Left ventricle myocardium inferior (tissue), 1 donor: ENCODE results near the gene GNE. TPM values are rescaled to one million over a fixed set of nuclear protein-coding genes. Genes with fewer than 3 reads are reported as not detected.

Experiments used
- DNase-seq: peaks from one replicate; pipeline ENCODE4 v3.0.0-alpha.2; 2020
- H3K27ac ChIP-seq: fragments of 200-600 bp; replicated peaks from 2 replicates; pipeline ENCODE4 v1.8.0; 2021
- H3K27me3 ChIP-seq: fragments of 200-600 bp; 2 replicates; pipeline ENCODE4 v1.8.0; 2021; ENCODE audit warnings: low read depth
- H3K36me3 ChIP-seq: fragments of 200-600 bp; 2 replicates; pipeline ENCODE4 v1.8.0; 2021
- H3K4me1 ChIP-seq: fragments of 200-600 bp; 2 replicates; pipeline ENCODE4 v1.8.0; 2021
- H3K4me3 ChIP-seq: fragments of 200-600 bp; 2 replicates; pipeline ENCODE4 v1.8.0; 2021; ENCODE audit warnings: mild to moderate bottlenecking, moderate library complexity
- H3K9me3 ChIP-seq: fragments of 200-600 bp; replicated peaks from 2 replicates; pipeline ENCODE4 v1.8.0; 2021
- CTCF ChIP-seq: fragments of 200-600 bp; IDR thresholded peaks from 2 replicates; pipeline ENCODE4 v1.8.0; 2021; ENCODE audit warnings: antibody characterized with exemption, mild to moderate bottlenecking, borderline replicate concordance
- intact Hi-C: fragments of 100-400 bp; cut with micrococcal nuclease; formaldehyde crosslinking; loops from one replicate; pipeline ENCODE4 v1.11.0; 2022
- total RNA-seq: library from RNA; stranded (reverse); fragmentation: NEBNext Ultra II Directional; extraction: Animal tissue kit (Norgen Biotek cat#: 25700); gene quantifications from one replicate; pipeline ENCODE4 v1.2.1, GENCODE V29; 2021
- donor health status: DM: no; HTN: yes; CAD: no; lungs with severe emphysema.

The GNE gene
- total RNA-seq, 1 donor from 2014 or later, result 11.7 TPM

GRCh38 chr9:36268007-36268427 lies 9.8 kb upstream of the GNE start:
- Histone ChIP-seq H3K27ac (no peak overlapping the region), H3K36me3 (no peaks in the 10 kb centered on the region), H3K4me1 (no peaks in the 10 kb centered on the region), H3K27me3 (no peaks in the 10 kb centered on the region), H3K4me3 (no peak overlapping the region), H3K9me3 (no peaks in the 10 kb centered on the region)
- intact Hi-C loops, result no loop called here
- TF ChIP-seq CTCF, result no peak
- no peak for DNase-seq

GRCh38 chr9:36264896-36265295 lies 6.6 kb upstream of the GNE start:
- H3K27ac ChIP-seq, result no peak overlapping the region
- no peak for DNase-seq
- no peaks in the 10 kb centered on the region for H3K4me1 ChIP-seq
- no peaks in the 10 kb centered on the region for H3K27me3 ChIP-seq
- no peaks in the 10 kb centered on the region for H3K36me3 ChIP-seq
- no peak overlapping the region for H3K4me3 ChIP-seq
- H3K9me3 ChIP-seq, result no peaks in the 10 kb centered on the region
- intact Hi-C loops, result no loop called here
- TF ChIP-seq CTCF, result no peak

- Histone ChIP-seq H3K4me3 (no peak overlapping the region), H3K4me1 (peaks cover 7% of the 10 kb centered on the region), H3K27ac (no peak overlapping the region), H3K9me3 (no peaks in the 10 kb centered on the region), H3K36me3 (no peaks in the 10 kb centered on the region), H3K27me3 (no peaks in the 10 kb centered on the region)
- no peak for DNase-seq
- no peak for TF ChIP-seq CTCF
- intact Hi-C loops, result no loop called here
Measured at GRCh38 chr9:36263683-36264082, 5.4 kb upstream of the GNE start.

GRCh38 chr9:36258996-36259533 lies 817 bp upstream of the GNE start:
- DNase-seq, result no peak
- intact Hi-C loops, result no loop called here

GRCh38 chr9:36251428-36251827 lies 6.8 kb downstream of the GNE start:
- no peak overlapping the region for H3K4me3 ChIP-seq
- DNase-seq, result no peak
- H3K27me3 ChIP-seq, result no peaks in the 10 kb centered on the region
- TF ChIP-seq CTCF, result no peak
- peaks cover 15% of the 10 kb centered on the region for H3K36me3 ChIP-seq
- no peaks in the 10 kb centered on the region for H3K9me3 ChIP-seq
- intact Hi-C loops, result no loop called here
- H3K4me1 ChIP-seq, result peaks cover 22% of the 10 kb centered on the region
- no peak overlapping the region for H3K27ac ChIP-seq

More at GRCh38 chr9:36258996-36259533, 817 bp upstream of the GNE start:
- no peaks in the 10 kb centered on the region for H3K27me3 ChIP-seq
- H3K36me3 ChIP-seq, result no peaks in the 10 kb centered on the region
- H3K4me3 ChIP-seq, result peak overlapping the region; percentile 92
- H3K9me3 ChIP-seq, result no peaks in the 10 kb centered on the region
- H3K4me1 ChIP-seq, result peaks cover 26% of the 10 kb centered on the region
- peak overlapping the region; percentile 99 for H3K27ac ChIP-seq
- TF ChIP-seq CTCF, result no peak
